ENCODE results near the gene MAP2K1. TPM values are rescaled to one million over a fixed set of nuclear protein-coding genes. Genes with fewer than 3 reads are reported as not detected.

MAP2K1 gene
- total and polyA plus RNA-seq, 2 of the 4 experiments (the other 2 are of a cell fraction), result 34.7 to 37.8 TPM

DNA sequence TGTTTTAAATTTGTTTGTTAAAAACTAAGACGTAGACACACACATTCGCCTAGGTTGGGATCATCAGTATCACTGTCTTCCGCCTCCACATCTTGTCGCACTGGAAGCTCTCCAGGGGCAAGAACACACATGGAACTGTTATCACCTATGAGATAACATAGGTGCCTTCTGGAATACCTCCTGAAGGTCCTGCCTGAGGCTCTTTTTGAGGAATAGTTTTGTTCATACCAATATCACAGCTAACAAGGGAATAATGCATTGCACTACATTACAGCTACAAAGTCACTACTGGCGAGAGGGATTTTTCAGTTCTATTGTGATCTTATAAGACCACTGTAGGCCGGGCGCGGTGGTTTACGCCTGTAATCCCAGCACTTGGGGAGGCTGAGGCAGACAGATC, 148.3 kb downstream of the MAP2K1 start:
- intact Hi-C loops (cut with micrococcal nuclease), result no loop called here
- ATAC-seq (ENCODE audit: low read depth), result no peak
- Histone ChIP-seq H4K20me1 (ENCODE audit: insufficient read depth, low read length) (no peaks in the 10 kb centered on the region), H3K79me1 (ENCODE audit: low read depth in 1 of 2, low read length in 2 of 2) (no peaks in the 10 kb centered on the region), H4K8ac (ENCODE audit: low read depth in 2 of 2, low read length in 2 of 2) (no peak overlapping the region), H2AFZ (replicated peaks; ENCODE audit: low read length, poor library complexity) (no peak overlapping the region), H3K18ac (ENCODE audit: low read depth, low read length) (no peak overlapping the region), H3K36me3 (ENCODE audit: control insufficient read depth, insufficient read depth, low read length) (0 out of 2 replicates have a peak, but pooled peaks cover 3% of the 10 kb centered on the region), H3K4me1 (ENCODE audit: control insufficient read depth, insufficient read depth, low read length) (no peaks in the 10 kb centered on the region), H2BK15ac (ENCODE audit: low read depth, low read length) (no peak overlapping the region), H3K14ac (replicated peaks; ENCODE audit: low read depth, low read length) (no peak overlapping the region), H4K91ac (ENCODE audit: insufficient read depth, low read depth, low read length) (no peak overlapping the region), H3K9ac (ENCODE audit: low read depth, low read length) (no peak overlapping the region), H3K27me3 (ENCODE audit: control insufficient read depth, insufficient read depth, low read length) (no peaks in the 10 kb centered on the region), H2AK5ac (ENCODE audit: low read depth, low read length) (no peak overlapping the region), H3K4me2 (ENCODE audit: low read depth, low read length) (no peak overlapping the region), H3K4ac (ENCODE audit: low read depth, low read length) (no peak overlapping the region), H3K9me3 (ENCODE audit: control insufficient read depth, insufficient read depth, low read length) (no peaks in the 10 kb centered on the region), H2BK20ac (ENCODE audit: low read depth, low read length) (no peak overlapping the region), H3K4me3 (ENCODE audit: insufficient read depth, low read depth, low read length) (no peak overlapping the region), H3K23ac (ENCODE audit: low read depth, low read length) (no peak overlapping the region), H3K9me1 (ENCODE audit: insufficient read depth, low read length) (no peaks in the 10 kb centered on the region; the same call in 1 of the 2 replicates), H2BK120ac (ENCODE audit: low read depth, low read length) (no peak overlapping the region), H3K27ac (ENCODE audit: insufficient read depth, low read length) (no peak overlapping the region), H2BK5ac (ENCODE audit: low read depth, low read length, poor library complexity, severe bottlenecking) (no peak overlapping the region), H3K56ac (ENCODE audit: extremely low read depth, insufficient read depth, low read length) (no peak overlapping the region), H4K5ac (ENCODE audit: low read depth, low read length) (no peak overlapping the region), H2AK9ac (replicated peaks; ENCODE audit: low read depth, low read length, poor library complexity) (no peak overlapping the region)
- no peak for DNase-seq
- in situ Hi-C loops (cut with MboI; ENCODE audit: low sequenced_read_pairs), result no loop called here
- POLR2A ChIA-PET (ENCODE audit: unreplicated experiment), result interaction anchor here (0.6 kb wide), 1 partner anchor 1345 kb away, joined by 4 read pairs; no protein-coding TSS in a partner anchor
- no TSS peak for BruUV-seq (replicated peaks)
- CTCF ChIA-PET, result no interaction called here
- dilution Hi-C loops (cut with HindIII; ENCODE audit: low sequenced_read_pairs, unreplicated experiment), result no loop called here
- TF ChIP-seq RFX5 (IDR thresholded peaks at IDR 0.05; ENCODE audit: low read depth, low read length) (no peak), ELK1 (IDR thresholded peaks at IDR 0.05; ENCODE audit: borderline replicate concordance, low read depth, low read length) (no peak), CHD1 (IDR thresholded peaks at IDR 0.05; ENCODE audit: low read depth, low read length) (no peak), BHLHE40 (IDR thresholded peaks at IDR 0.05; ENCODE audit: low read depth, low read length) (no peak), USF2 (IDR thresholded peaks at IDR 0.05; ENCODE audit: low read depth, low read length) (no peak), RAD21 (IDR thresholded peaks at IDR 0.05; ENCODE audit: low read length) (no peak), MAZ (IDR thresholded peaks at IDR 0.05; ENCODE audit: borderline replicate concordance, low read depth, low read length) (no peak), SMC3 (IDR thresholded peaks at IDR 0.05; ENCODE audit: low read depth, low read length) (no peak), RCOR1 (IDR thresholded peaks at IDR 0.05; ENCODE audit: insufficient replicate concordance, low read length) (no peak), MAFK (IDR thresholded peaks at IDR 0.05; ENCODE audit: low read depth, low read length) (no peak), FOS (IDR thresholded peaks at IDR 0.05; ENCODE audit: low read depth, low read length) (no peak), POLR2A (IDR thresholded peaks at IDR 0.05; ENCODE audit: low read depth, low read length) (no peak), NFE2L2 (IDR thresholded peaks at IDR 0.05; ENCODE audit: low read depth, low read length) (no peak), CEBPB (IDR thresholded peaks at IDR 0.05; ENCODE audit: low read depth, low read length) (no peak), MXI1 (IDR thresholded peaks at IDR 0.05; ENCODE audit: borderline replicate concordance, low read depth, low read length) (no peak)
- TF ChIP-seq, protein P1, sequence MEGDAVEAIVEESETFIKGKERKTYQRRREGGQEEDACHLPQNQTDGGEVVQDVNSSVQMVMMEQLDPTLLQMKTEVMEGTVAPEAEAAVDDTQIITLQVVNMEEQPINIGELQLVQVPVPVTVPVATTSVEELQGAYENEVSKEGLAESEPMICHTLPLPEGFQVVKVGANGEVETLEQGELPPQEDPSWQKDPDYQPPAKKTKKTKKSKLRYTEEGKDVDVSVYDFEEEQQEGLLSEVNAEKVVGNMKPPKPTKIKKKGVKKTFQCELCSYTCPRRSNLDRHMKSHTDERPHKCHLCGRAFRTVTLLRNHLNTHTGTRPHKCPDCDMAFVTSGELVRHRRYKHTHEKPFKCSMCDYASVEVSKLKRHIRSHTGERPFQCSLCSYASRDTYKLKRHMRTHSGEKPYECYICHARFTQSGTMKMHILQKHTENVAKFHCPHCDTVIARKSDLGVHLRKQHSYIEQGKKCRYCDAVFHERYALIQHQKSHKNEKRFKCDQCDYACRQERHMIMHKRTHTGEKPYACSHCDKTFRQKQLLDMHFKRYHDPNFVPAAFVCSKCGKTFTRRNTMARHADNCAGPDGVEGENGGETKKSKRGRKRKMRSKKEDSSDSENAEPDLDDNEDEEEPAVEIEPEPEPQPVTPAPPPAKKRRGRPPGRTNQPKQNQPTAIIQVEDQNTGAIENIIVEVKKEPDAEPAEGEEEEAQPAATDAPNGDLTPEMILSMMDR (conservative IDR thresholded peaks at IDR 0.05; ENCODE audit: low read depth, low read length), result no peak
- 100% methylated on average over 6 of the region's 9 CpGs; no CpG with 5 or more reads in 1 of the 2 experiments for WGBS, 2 experiments (ENCODE audit: extremely low coverage in 2 of 2, insufficient read length in 1 of 2)

Measured in IMR-90 (cell line).